ENCODE results near the gene SCARF1. TPM values are rescaled to one million over a fixed set of nuclear protein-coding genes. Genes with fewer than 3 reads are reported as not detected.

The SCARF1 gene
- total RNA-seq, 2 experiments from 2014 or later: 0.19 to 0.29 TPM

- peaks cover 5% of the 10 kb centered on the region for H3K36me3 ChIP-seq (ENCODE audit: insufficient read depth, low read length)
- intact Hi-C loops (cut with micrococcal nuclease; ENCODE audit: unreplicated experiment): loop anchor here (1.0 to 5.0 kb wide), 2 partner anchors 35 to 111 kb away; partner anchors contain the start of gene INPP5K
- ChIA-PET CTCF (ENCODE audit: unreplicated experiment) (interaction anchor here (0.6 to 2.6 kb wide), 4 partner anchors 9 to 54 kb away, joined by 3 to 15 read pairs (median 7); no protein-coding TSS in a partner anchor), POLR2A (interaction anchor here (0.7 kb wide), 1 partner anchor 61 kb away, joined by 3 read pairs; no protein-coding TSS in a partner anchor)
- H4K20me1 ChIP-seq (ENCODE audit: insufficient read depth, low read length): no peaks in the 10 kb centered on the region
- no peaks in the 10 kb centered on the region for H3K9me2 ChIP-seq (ENCODE audit: insufficient read depth, low read length)
- H3K27ac ChIP-seq (ENCODE audit: low read depth, low read length, poor library complexity, severe bottlenecking): peak within 1 kb of the TSS; percentile 79
- DNase-seq (ENCODE audit: low spot score): peak; percentile 92
- no TSS peak for BruUV-seq (replicated peaks)
- H3K9me3 ChIP-seq (ENCODE audit: low read length): no peaks in the 10 kb centered on the region
- H2AFZ ChIP-seq (ENCODE audit: low read length): peak within 1 kb of the TSS; percentile 43
- peak within 1 kb of the TSS; percentile 91 for H3K4me2 ChIP-seq (ENCODE audit: low read length)
- H3K79me2 ChIP-seq (ENCODE audit: insufficient read depth, low read depth, low read length): no peaks in the 10 kb centered on the region
- H3K4me1 ChIP-seq (ENCODE audit: insufficient read depth, low read length, poor library complexity, severe bottlenecking): peaks cover 58% of the 10 kb centered on the region
- TF ChIP-seq CTCF (conservative IDR thresholded peaks at IDR 0.05; ENCODE audit: low read length) (no peak), EZH2phosphoT487 (IDR thresholded peaks at IDR 0.05; ENCODE audit: borderline replicate concordance, low read depth, low read length) (no peak)
- H3K4me3 ChIP-seq (ENCODE audit: low read depth, low read length, poor library complexity, severe bottlenecking): peak within 1 kb of the TSS; percentile 80
These were observed 17.3 kb downstream of the SCARF1 start, which contains the start of gene SLC43A2 for GRCh38 chr17:1627982-1628855. Gene SLC43A2, minus strand, starts transcription at chr17:1628834. Its CDS starts 960 bp downstream, at chr17:1627874.

DNA sequence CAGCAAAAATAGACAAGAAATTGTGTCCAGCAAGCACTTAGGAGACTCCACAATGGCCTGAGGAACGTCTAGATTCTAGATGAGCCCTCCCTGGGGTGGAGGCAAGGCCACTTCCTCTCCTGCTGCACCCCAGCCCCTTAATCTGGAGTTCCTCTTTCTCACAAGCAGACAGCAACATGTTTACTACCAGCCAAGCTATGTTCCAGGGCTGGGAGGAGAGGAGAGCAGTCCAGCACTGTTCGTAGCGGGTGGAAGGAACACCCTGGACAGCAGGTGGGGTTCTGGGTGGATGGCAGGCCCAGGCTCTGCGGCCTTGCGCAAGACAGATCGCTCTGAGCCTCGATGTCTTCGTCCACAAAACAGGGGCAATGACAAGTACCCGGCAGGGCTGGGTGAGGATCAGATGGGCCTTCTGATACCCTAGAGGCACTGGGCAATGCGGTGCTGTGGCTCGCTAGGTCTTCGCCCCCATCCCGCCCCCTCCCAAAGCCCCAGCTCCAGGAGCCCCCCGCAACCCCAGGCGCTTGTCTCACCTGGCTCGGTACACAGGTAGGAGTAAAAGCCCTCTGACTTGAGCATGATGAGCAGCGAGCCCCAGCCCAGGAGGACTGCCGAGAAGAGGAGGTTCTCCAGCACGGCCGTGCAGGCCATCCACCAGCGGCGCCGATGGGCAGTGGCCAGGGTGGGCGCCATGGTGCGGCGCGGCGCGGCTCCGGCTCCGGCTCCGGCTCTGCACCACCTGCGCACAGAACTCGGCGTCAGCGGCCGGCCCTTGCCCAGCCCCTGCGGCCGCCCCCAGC, 18.1 kb downstream of the SCARF1 start:
- H3K9me3 ChIP-seq (ENCODE audit: low read length): no peaks in the 10 kb centered on the region
- DNase-seq (ENCODE audit: low spot score): peak; percentile 82
- ChIA-PET CTCF (ENCODE audit: unreplicated experiment) (interaction anchor here (0.6 to 0.7 kb wide), 3 partner anchors 35 to 53 kb away, joined by 3 to 15 read pairs (median 5); no protein-coding TSS in a partner anchor), POLR2A (interaction anchor here (0.7 to 0.9 kb wide), 2 partner anchors 61 to 277 kb away, joined by 3 to 4 read pairs; no protein-coding TSS in a partner anchor)
- peaks cover 5% of the 10 kb centered on the region for H3K36me3 ChIP-seq (ENCODE audit: insufficient read depth, low read length)
- no peaks in the 10 kb centered on the region for H3K9me2 ChIP-seq (ENCODE audit: insufficient read depth, low read length)
- BruUV-seq (replicated peaks): no TSS peak
- intact Hi-C loops (cut with micrococcal nuclease; ENCODE audit: unreplicated experiment): loop anchor here (1.0 to 5.0 kb wide), 2 partner anchors 34 to 110 kb away; partner anchors contain the start of gene INPP5K
- TF ChIP-seq EZH2phosphoT487 (IDR thresholded peaks at IDR 0.05; ENCODE audit: borderline replicate concordance, low read depth, low read length): no peak
- H3K4me2 ChIP-seq (ENCODE audit: low read length): peak overlapping the region; percentile 90
- H3K4me1 ChIP-seq (ENCODE audit: insufficient read depth, low read length, poor library complexity, severe bottlenecking): peaks cover 58% of the 10 kb centered on the region
- H3K4me3 ChIP-seq (ENCODE audit: low read depth, low read length, poor library complexity, severe bottlenecking): peak overlapping the region; percentile 80
- H3K79me2 ChIP-seq (ENCODE audit: insufficient read depth, low read depth, low read length): no peaks in the 10 kb centered on the region
- no peaks in the 10 kb centered on the region for H4K20me1 ChIP-seq (ENCODE audit: insufficient read depth, low read length)
- peak overlapping the region; percentile 33 for H2AFZ ChIP-seq (ENCODE audit: low read length)
- peak overlapping the region; percentile 79 for H3K27ac ChIP-seq (ENCODE audit: low read depth, low read length, poor library complexity, severe bottlenecking)

GRCh38 chr17:1626333-1626732, 19.2 kb downstream of the SCARF1 start:
- Histone ChIP-seq H3K9me3 (ENCODE audit: low read length) (no peaks in the 10 kb centered on the region), H3K4me3 (ENCODE audit: low read depth, low read length, poor library complexity, severe bottlenecking) (peak overlapping the region; percentile 80), H3K79me2 (ENCODE audit: insufficient read depth, low read depth, low read length) (no peaks in the 10 kb centered on the region), H2AFZ (ENCODE audit: low read length) (peak overlapping the region; percentile 33; the same call in 1 of the 2 replicates), H3K4me1 (ENCODE audit: insufficient read depth, low read length, poor library complexity, severe bottlenecking) (peaks cover 52% of the 10 kb centered on the region), H3K36me3 (ENCODE audit: insufficient read depth, low read length) (peaks cover 5% of the 10 kb centered on the region), H3K4me2 (ENCODE audit: low read length) (peak overlapping the region; percentile 90), H3K27ac (ENCODE audit: low read depth, low read length, poor library complexity, severe bottlenecking) (peak overlapping the region; percentile 79), H3K9me2 (ENCODE audit: insufficient read depth, low read length) (no peaks in the 10 kb centered on the region), H4K20me1 (ENCODE audit: insufficient read depth, low read length) (no peaks in the 10 kb centered on the region)
- DNase-seq (ENCODE audit: low spot score): no peak
- no peak for TF ChIP-seq CTCF (conservative IDR thresholded peaks at IDR 0.05; ENCODE audit: low read length)
- TF ChIP-seq EZH2phosphoT487 (IDR thresholded peaks at IDR 0.05; ENCODE audit: borderline replicate concordance, low read depth, low read length): no peak
- intact Hi-C loops (cut with micrococcal nuclease; ENCODE audit: unreplicated experiment): loop anchor here (5.0 kb wide), 1 partner anchor 109 kb away; the partner anchor contains the start of gene INPP5K
- CTCF ChIA-PET (ENCODE audit: unreplicated experiment): no interaction called here
- POLR2A ChIA-PET: interaction anchor here (0.8 to 1.3 kb wide), 3 partner anchors 8 to 278 kb away, joined by 3 to 5 read pairs (median 4); no protein-coding TSS in a partner anchor
- BruUV-seq (replicated peaks): no TSS peak

Measured in OCI-LY7 (cell line).